Naive B cell (primary cell): Measurements from ENCODE around the gene ZNF716. TPM values are rescaled to one million over a fixed set of nuclear protein-coding genes. Genes with fewer than 3 reads are reported as not detected.
"Not testable (repeated sequence)": the region's sequence is repeated elsewhere in the genome, so short reads cannot be mapped to it uniquely, and the experiment has no call there.

Experiments used
- ATAC-seq, 2 donors: fragments of 150-1000 bp; cut with Tn5 transposase; 2 replicates each; pipeline ENCODE4 v1.10.0; 2021; ENCODE audit warnings: low read depth in 2 of 2, mild to moderate bottlenecking in 2 of 2, moderate library complexity in 2 of 2
- DNase-seq: peaks from one replicate; pipeline ENCODE4 v3.0.0; 2022
- H3K27ac Mint-ChIP-seq, 6 donors: one replicate each; pipeline ENCODE4 v1.8.0; 2020 to 2022; ENCODE audit warnings: mild to moderate bottlenecking in 6 of 6, mixed read lengths in 6 of 6, moderate library complexity in 5 of 6, inconsistent platforms in 2 of 6
- H3K27me3 Mint-ChIP-seq, 3 donors: one replicate each; pipeline ENCODE4 v1.8.0; 2021 to 2022; ENCODE audit warnings: mixed read lengths in 3 of 3, mild to moderate bottlenecking in 1 of 3
- H3K36me3 Mint-ChIP-seq, 2 donors: one replicate each; pipeline ENCODE4 v1.8.0; 2020 to 2022; ENCODE audit warnings: mixed read lengths in 2 of 2, inconsistent platforms in 1 of 2, mild to moderate bottlenecking in 1 of 2
- H3K4me1 Mint-ChIP-seq, 3 donors: one replicate each; pipeline ENCODE4 v1.8.0; 2020 to 2022; ENCODE audit warnings: mixed read lengths in 3 of 3, inconsistent platforms in 1 of 3, mild to moderate bottlenecking in 1 of 3, moderate library complexity in 1 of 3
- H3K4me3 Mint-ChIP-seq, 8 donors: one replicate each; pipeline ENCODE4 v1.8.0; 2020 to 2022; ENCODE audit warnings: mild to moderate bottlenecking in 8 of 8, mixed read lengths in 8 of 8, moderate library complexity in 8 of 8, inconsistent platforms in 2 of 8
- H3K9me3 Mint-ChIP-seq, 7 donors: one replicate each; pipeline ENCODE4 v1.8.0; 2020 to 2022; ENCODE audit warnings: mixed read lengths in 7 of 7, mild to moderate bottlenecking in 5 of 7, inconsistent platforms in 2 of 7, moderate library complexity in 1 of 7
- polyA plus RNA-seq, 6 donors: library from polyadenylated mRNA; unstranded; fragments of 300-500 nt; fragmentation: Illumina TruSeq; gene quantifications; one replicate each; pipeline ENCODE4 v1.2.3, GENCODE V29; 2021; ENCODE audit warnings: low read depth in 6 of 6

ZNF716 gene
- not detected for polyA plus RNA-seq

GRCh38 chr7:57449904-57450303 is at the start of gene ZNF716:
Gene ZNF716 (plus strand): TSS chr7:57450177. CDS start chr7:57450289, 112 bp downstream.
- Mint-ChIP-seq H3K4me1 (no peaks in the 10 kb centered on the region), H3K4me3 (peak within 1 kb of the TSS in 1 of 8 donors; percentile 35), H3K36me3 (no peaks in the 10 kb centered on the region), H3K9me3 (peaks cover 1 to 39% (median 27%) of the 10 kb centered on the region in 7 donors), H3K27ac (no peak within 1 kb of the TSS), H3K27me3 (no peaks in the 10 kb centered on the region)
- no peak for ATAC-seq
- DNase-seq: no peak

GRCh38 chr7:57400531-57401155 is 49.3 kb upstream of the ZNF716 start:
- Mint-ChIP-seq H3K9me3 (peaks cover 0 to 37% (median 29%) of the 10 kb centered on the region in 7 donors), H3K36me3 (no peaks in the 10 kb centered on the region), H3K27ac (no peak overlapping the region), H3K4me1 (no peaks in the 10 kb centered on the region), H3K27me3 (no peaks in the 10 kb centered on the region), H3K4me3 (no peak overlapping the region)
- ATAC-seq (no peak), DNase-seq (no peak)

GRCh38 chr7:57403051-57403450 is 46.9 kb upstream of the ZNF716 start:
- ATAC-seq, DNase-seq, H3K36me3 Mint-ChIP-seq, H3K27me3 Mint-ChIP-seq, H3K4me1 Mint-ChIP-seq, H3K4me3 Mint-ChIP-seq: not testable (repeated sequence)
- Mint-ChIP-seq H3K27ac (peak overlapping the region in 2 of 6 donors; percentile 9 to 60), H3K9me3 (peaks cover 0 to 50% (median 25%) of the 10 kb centered on the region in 7 donors)

GRCh38 chr7:57403601-57404342 is 46.2 kb upstream of the ZNF716 start:
- H3K4me1 Mint-ChIP-seq: no peaks in the 10 kb centered on the region
- no peak for DNase-seq
- ATAC-seq: no peak
- no peaks in the 10 kb centered on the region for H3K36me3 Mint-ChIP-seq
- H3K27ac Mint-ChIP-seq: no peak overlapping the region
- peak overlapping the region in 2 of 8 donors; percentile 6 to 9 for H3K4me3 Mint-ChIP-seq
- H3K9me3 Mint-ChIP-seq: peaks cover 0 to 55% (median 27%) of the 10 kb centered on the region in 7 donors
- H3K27me3 Mint-ChIP-seq: no peaks in the 10 kb centered on the region

GRCh38 chr7:57404343-57404966 is 45.5 kb upstream of the ZNF716 start:
- Mint-ChIP-seq H3K4me1 (no peaks in the 10 kb centered on the region), H3K27ac (no peak overlapping the region), H3K4me3 (peak overlapping the region in 1 of 8 donors; percentile 9), H3K36me3 (no peaks in the 10 kb centered on the region), H3K27me3 (no peaks in the 10 kb centered on the region), H3K9me3 (peaks cover 0 to 58% (median 30%) of the 10 kb centered on the region in 7 donors)
- ATAC-seq (no peak), DNase-seq (no peak)

- Mint-ChIP-seq H3K9me3 (peaks cover 0 to 58% (median 31%) of the 10 kb centered on the region in 7 donors), H3K27me3 (no peaks in the 10 kb centered on the region), H3K36me3 (no peaks in the 10 kb centered on the region), H3K4me3 (no peak overlapping the region), H3K4me1 (no peaks in the 10 kb centered on the region), H3K27ac (peak overlapping the region in 1 of 6 donors; percentile 30)
- ATAC-seq (no peak), DNase-seq (no peak)
These were observed 45.0 kb upstream of the ZNF716 start for GRCh38 chr7:57404967-57405421.

- no peak for ATAC-seq
- Mint-ChIP-seq H3K36me3 (no peaks in the 10 kb centered on the region), H3K4me1 (no peaks in the 10 kb centered on the region), H3K9me3 (peaks cover 0 to 57% (median 31%) of the 10 kb centered on the region in 7 donors), H3K27me3 (no peaks in the 10 kb centered on the region), H3K27ac (no peak overlapping the region), H3K4me3 (no peak overlapping the region)
- DNase-seq: no peak
These were observed 42.9 kb upstream of the ZNF716 start for GRCh38 chr7:57407125-57407524.

GRCh38 chr7:57412168-57412567 is 37.8 kb upstream of the ZNF716 start:
- Mint-ChIP-seq H3K4me3 (no peak overlapping the region), H3K4me1 (peaks cover 0 to 3% (median 0%) of the 10 kb centered on the region in 3 donors), H3K27ac (no peak overlapping the region), H3K9me3 (peaks cover 5 to 32% (median 15%) of the 10 kb centered on the region in 7 donors), H3K27me3 (no peaks in the 10 kb centered on the region), H3K36me3 (no peaks in the 10 kb centered on the region)
- DNase-seq (no peak), ATAC-seq (no peak)

- peaks cover 8 to 28% (median 15%) of the 10 kb centered on the region in 7 donors for H3K9me3 Mint-ChIP-seq
- H3K36me3 Mint-ChIP-seq: no peaks in the 10 kb centered on the region
- no peak overlapping the region for H3K4me3 Mint-ChIP-seq
- H3K27me3 Mint-ChIP-seq: no peaks in the 10 kb centered on the region
- ATAC-seq (no peak), DNase-seq (no peak)
- no peak overlapping the region for H3K27ac Mint-ChIP-seq
- H3K4me1 Mint-ChIP-seq: peaks cover 0 to 3% (median 0%) of the 10 kb centered on the region in 3 donors
These were observed 37.4 kb upstream of the ZNF716 start for GRCh38 chr7:57412618-57413017.

GRCh38 chr7:57413529-57414398 is 36.2 kb upstream of the ZNF716 start:
- Mint-ChIP-seq H3K4me3 (no peak overlapping the region), H3K4me1 (peaks cover 0 to 3% (median 0%) of the 10 kb centered on the region in 3 donors), H3K9me3 (peaks cover 3 to 27% (median 15%) of the 10 kb centered on the region in 7 donors), H3K27me3 (no peaks in the 10 kb centered on the region), H3K36me3 (no peaks in the 10 kb centered on the region), H3K27ac (peak overlapping the region in 1 of 6 donors; percentile 24)
- ATAC-seq: no peak
- no peak for DNase-seq

GRCh38 chr7:57414415-57414814 is 35.6 kb upstream of the ZNF716 start:
- DNase-seq: no peak
- Mint-ChIP-seq H3K4me3 (no peak overlapping the region), H3K4me1 (peaks cover 0 to 3% (median 0%) of the 10 kb centered on the region in 3 donors), H3K27ac (no peak overlapping the region), H3K9me3 (peaks cover under 1 to 23% (median 13%) of the 10 kb centered on the region in 7 donors), H3K27me3 (no peaks in the 10 kb centered on the region), H3K36me3 (no peaks in the 10 kb centered on the region)
- ATAC-seq: no peak

GRCh38 chr7:57414852-57415251 is 35.1 kb upstream of the ZNF716 start:
- ATAC-seq (no peak), DNase-seq (no peak)
- H3K36me3 Mint-ChIP-seq: no peaks in the 10 kb centered on the region
- no peak overlapping the region for H3K4me3 Mint-ChIP-seq
- H3K9me3 Mint-ChIP-seq: peaks cover 0 to 19% (median 12%) of the 10 kb centered on the region in 7 donors
- H3K27ac Mint-ChIP-seq: no peak overlapping the region
- H3K4me1 Mint-ChIP-seq: peaks cover 0 to 3% (median 0%) of the 10 kb centered on the region in 3 donors
- no peaks in the 10 kb centered on the region for H3K27me3 Mint-ChIP-seq

GRCh38 chr7:57415326-57415725 is 34.7 kb upstream of the ZNF716 start:
- H3K4me3 Mint-ChIP-seq: no peak overlapping the region
- ATAC-seq (no peak), DNase-seq (no peak)
- H3K4me1 Mint-ChIP-seq: peaks cover 0 to 3% (median 0%) of the 10 kb centered on the region in 3 donors
- H3K36me3 Mint-ChIP-seq: no peaks in the 10 kb centered on the region
- peaks cover 0 to 18% (median 12%) of the 10 kb centered on the region in 7 donors for H3K9me3 Mint-ChIP-seq
- H3K27ac Mint-ChIP-seq: no peak overlapping the region
- H3K27me3 Mint-ChIP-seq: no peaks in the 10 kb centered on the region
